Ectodermal cell (in vitro differentiated cells): ENCODE measurements around the gene CDK11A.
"Not testable (repeated sequence)": the region's sequence is repeated elsewhere in the genome, so short reads cannot be mapped to it uniquely, and the experiment has no call there.

Source experiments
- H3K27ac ChIP-seq: 2 replicates; pipeline ENCODE4 v1.7.0; 2013; ENCODE audit warnings: mild to moderate bottlenecking, low read depth, low read length; ENCODE audit not compliant: insufficient read depth, poor library complexity, severe bottlenecking
- H3K27me3 ChIP-seq: 2 replicates; pipeline ENCODE4 v1.7.0; 2013; ENCODE audit warnings: mild to moderate bottlenecking, low read length; ENCODE audit not compliant: insufficient read depth, control insufficient read depth, poor library complexity, severe bottlenecking
- H3K36me3 ChIP-seq: one replicate; pipeline ENCODE4 v1.7.0; 2013; ENCODE audit warnings: low read length; ENCODE audit not compliant: control insufficient read depth, insufficient read depth
- H3K4me1 ChIP-seq: one replicate; pipeline ENCODE4 v1.7.0; 2013; ENCODE audit warnings: low read length; ENCODE audit not compliant: control insufficient read depth, insufficient read depth
- H3K4me3 ChIP-seq: 2 replicates; pipeline ENCODE4 v1.7.0; 2013; ENCODE audit warnings: low read depth, low read length, control low read depth; ENCODE audit not compliant: insufficient read depth
- H3K9me3 ChIP-seq: 2 replicates; pipeline ENCODE4 v1.7.0; 2013; ENCODE audit warnings: mild to moderate bottlenecking, low read length, moderate library complexity; ENCODE audit not compliant: control insufficient read depth
- WGBS, 2 experiments: methylation state at CpG; one replicate each; pipeline ENCODE4 v1.1.7; 2013; ENCODE audit warnings: missing lambda C conversion rate in 2 of 2; 5-methylcytosine and 5-hydroxymethylcytosine counted together

Gene CDK11A

DNA sequence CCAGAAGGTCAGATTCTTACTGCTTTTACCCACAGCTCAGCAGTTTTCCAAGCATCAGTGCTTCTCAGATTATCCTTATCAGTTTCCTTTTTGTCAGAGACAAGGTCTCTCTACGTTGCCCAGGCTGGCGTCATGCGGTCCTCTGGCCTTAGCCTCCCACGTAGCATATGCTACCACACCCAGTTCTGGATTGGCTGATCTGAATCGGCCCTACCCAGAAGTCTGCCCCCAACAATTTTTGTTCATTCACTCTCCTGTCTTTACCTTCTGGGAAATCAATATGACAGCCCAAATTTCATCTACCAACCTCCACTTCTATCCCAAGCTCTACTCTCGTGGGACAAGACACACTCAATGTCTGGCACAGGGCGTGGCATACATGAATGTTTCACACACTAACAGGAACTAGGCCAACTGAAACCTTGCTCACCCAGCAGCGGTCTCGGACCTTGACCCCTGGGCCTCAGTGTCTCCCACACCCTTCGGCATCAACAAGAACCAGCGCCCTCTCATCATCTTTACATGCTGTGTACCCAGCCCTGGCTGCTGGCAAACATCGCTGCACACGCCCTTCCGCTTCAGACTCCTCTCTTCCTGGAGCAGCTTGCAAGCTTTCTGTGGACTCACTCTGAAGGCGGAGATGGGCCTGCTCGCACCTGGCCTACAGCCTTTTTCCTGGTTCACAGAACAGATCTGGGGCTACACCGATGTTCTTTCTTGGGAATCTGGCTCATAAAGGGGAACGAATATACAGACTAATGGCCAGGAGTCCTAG lies 8.9 kb downstream of the CDK11A start:
- H3K27ac ChIP-seq, H3K27me3 ChIP-seq, H3K4me1 ChIP-seq, H3K36me3 ChIP-seq, H3K4me3 ChIP-seq, H3K9me3 ChIP-seq: not testable (repeated sequence)
- WGBS, 2 experiments, result 93 to 96% methylated on average over 13 of the region's 18 CpGs

DNA sequence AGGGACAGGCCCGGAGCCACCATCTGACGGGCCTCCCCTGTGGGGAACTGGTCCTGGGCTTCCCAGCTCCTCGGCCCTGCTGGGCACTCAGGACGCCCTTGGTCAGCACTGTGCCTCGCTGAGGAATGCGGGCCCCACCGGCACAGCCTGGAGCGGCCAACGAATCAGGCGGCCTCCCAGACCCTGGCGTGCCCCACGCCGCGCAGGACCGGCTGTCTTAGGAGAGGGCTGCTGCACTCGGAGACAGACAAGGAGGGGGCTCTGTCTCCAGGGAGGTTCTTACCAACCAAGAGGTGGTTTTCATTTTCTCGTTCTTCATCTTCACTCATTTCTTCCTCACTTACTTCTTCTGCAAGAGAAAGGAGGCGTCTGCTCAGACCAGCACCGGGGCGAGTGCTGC lies 16.3 kb downstream of the CDK11A start:
- not testable (repeated sequence) for H3K9me3 ChIP-seq, H3K4me1 ChIP-seq, H3K27me3 ChIP-seq, H3K36me3 ChIP-seq, H3K4me3 ChIP-seq, H3K27ac ChIP-seq
- 97 to 98% methylated on average over 12 to 13 of the region's 20 CpGs for WGBS, 2 experiments

- H3K9me3 ChIP-seq, H3K4me1 ChIP-seq, H3K36me3 ChIP-seq, H3K4me3 ChIP-seq, H3K27ac ChIP-seq, H3K27me3 ChIP-seq: not testable (repeated sequence)
- WGBS, 2 experiments, result 93 to 98% methylated on average over 6 of the region's 23 CpGs
Measured at GRCh38 chr1:1707241-1707640, 16.9 kb downstream of the CDK11A start.

DNA sequence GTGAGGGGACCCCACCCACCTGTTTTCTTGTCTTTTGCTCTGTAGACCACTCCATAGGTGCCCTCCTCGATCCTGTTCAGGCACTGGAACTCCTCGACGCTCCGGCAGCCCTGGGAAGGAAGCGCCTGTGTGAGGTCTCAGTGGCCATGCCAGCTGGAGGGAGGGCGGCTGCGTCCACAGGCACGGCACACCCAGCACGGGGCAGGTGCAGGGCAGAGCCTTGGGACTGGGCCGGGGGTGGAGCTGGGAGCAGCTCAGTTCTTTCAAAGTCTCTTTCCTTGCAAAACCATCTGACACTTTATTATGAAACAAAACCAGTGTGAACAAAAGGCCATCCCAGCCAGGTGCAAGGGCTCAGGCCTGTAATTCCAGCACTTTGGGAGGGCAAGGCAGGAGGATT lies 18.5 kb downstream of the CDK11A start:
- not testable (repeated sequence) for H3K36me3 ChIP-seq, H3K4me3 ChIP-seq, H3K27ac ChIP-seq, H3K27me3 ChIP-seq, H3K4me1 ChIP-seq, H3K9me3 ChIP-seq
- no CpG with 5 or more reads among the region's 10 CpGs for WGBS, 2 experiments

GRCh38 chr1:1704284-1704957 lies 19.7 kb downstream of the CDK11A start:
- not testable (repeated sequence) for H3K4me3 ChIP-seq, H3K9me3 ChIP-seq, H3K27ac ChIP-seq, H3K36me3 ChIP-seq, H3K4me1 ChIP-seq, H3K27me3 ChIP-seq
- WGBS, 2 experiments, result 97% methylated on average over 24 of the region's 27 CpGs

DNA sequence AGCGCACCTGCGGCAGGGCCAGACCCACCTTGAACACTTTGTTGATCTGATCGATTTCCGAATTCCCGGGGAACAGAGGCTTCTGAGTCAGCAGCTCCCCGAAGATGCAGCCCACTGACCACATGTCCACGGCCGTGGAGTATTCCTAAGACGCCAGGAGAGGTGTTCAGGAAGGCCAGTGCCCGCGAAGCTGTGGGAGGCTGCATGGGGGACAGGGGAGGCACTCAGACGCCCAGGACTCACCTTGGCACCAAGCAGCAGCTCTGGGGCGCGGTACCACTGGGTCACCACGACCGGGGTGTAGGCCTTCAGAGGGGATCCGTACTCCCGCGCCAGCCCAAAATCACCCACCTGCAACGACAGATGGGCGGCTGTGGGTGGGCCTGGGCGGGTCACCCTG lies 20.4 kb downstream of the CDK11A start:
- Histone ChIP-seq H3K4me1 (no peaks in the 10 kb centered on the region), H3K27ac (no peak overlapping the region), H3K27me3 (no peaks in the 10 kb centered on the region), H3K36me3 (no peaks in the 10 kb centered on the region), H3K4me3 (no peak overlapping the region), H3K9me3 (no peaks in the 10 kb centered on the region)
- 96% methylated on average over 22 of the region's 22 CpGs for WGBS, 2 experiments

- H3K36me3 ChIP-seq, H3K4me3 ChIP-seq, H3K4me1 ChIP-seq, H3K27ac ChIP-seq, H3K27me3 ChIP-seq, H3K9me3 ChIP-seq: not testable (repeated sequence)
- WGBS, 2 experiments, result no CpG with 5 or more reads among the region's 18 CpGs
Measured at GRCh38 chr1:1702506-1702905, 21.7 kb downstream of the CDK11A start.

DNA sequence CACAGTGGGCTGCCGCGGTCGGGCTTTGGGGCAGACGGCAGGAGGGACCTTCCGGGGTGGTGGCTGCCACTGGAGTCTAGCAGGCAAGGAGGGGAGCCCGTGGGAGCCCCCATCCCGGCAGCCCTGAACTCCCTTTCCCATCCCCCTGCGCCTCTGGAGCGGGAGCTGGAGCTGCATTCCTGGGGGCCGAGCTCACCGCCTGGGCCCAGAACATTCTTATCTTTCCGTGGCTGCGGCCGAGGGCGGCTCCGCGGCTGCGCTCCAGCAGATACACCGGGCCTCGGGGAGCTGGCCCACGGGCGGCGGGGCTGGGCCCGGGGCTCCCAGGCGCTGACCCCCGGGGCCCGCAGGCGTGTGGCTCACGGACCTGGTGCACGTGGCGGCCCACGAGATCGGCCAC lies 23.6 kb downstream of the CDK11A start:
- not testable (repeated sequence) for H3K27ac ChIP-seq, H3K27me3 ChIP-seq, H3K36me3 ChIP-seq, H3K4me1 ChIP-seq, H3K9me3 ChIP-seq, H3K4me3 ChIP-seq
- no CpG with 5 or more reads among the region's 33 CpGs for WGBS, 2 experiments

- whole genome bisulfite sequencing, 2 experiments, result no CpG with 5 or more reads among the region's 45 CpGs
Measured at GRCh38 chr1:1700067-1700466, 24.1 kb downstream of the CDK11A start.

DNA sequence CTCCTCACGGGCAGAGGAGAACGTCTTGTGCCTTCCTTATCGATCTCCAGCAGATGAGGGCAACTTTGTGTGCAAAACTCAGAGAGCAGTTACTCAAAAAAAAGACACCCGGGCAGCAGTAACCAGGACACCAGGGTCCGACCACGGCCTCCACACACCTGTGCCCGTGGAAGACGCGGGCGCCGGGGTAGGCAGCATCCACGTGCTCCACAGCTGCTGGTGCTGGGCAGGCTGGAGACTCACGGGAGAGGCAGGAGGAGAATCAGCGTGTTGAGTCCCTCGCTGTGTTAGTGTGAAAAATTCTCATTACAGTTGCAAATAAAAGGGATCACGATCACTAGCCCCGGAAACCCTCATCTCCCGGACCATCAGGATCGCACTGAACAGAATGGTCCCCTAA lies 25.1 kb downstream of the CDK11A start:
- not testable (repeated sequence) for H3K4me1 ChIP-seq

More at GRCh38 chr1:1700067-1700466, 24.1 kb downstream of the CDK11A start:
- H3K9me3 ChIP-seq, H3K4me3 ChIP-seq, H3K4me1 ChIP-seq, H3K27me3 ChIP-seq, H3K27ac ChIP-seq, H3K36me3 ChIP-seq: not testable (repeated sequence)

More for the DNA sequence above, 25.1 kb downstream of the CDK11A start:
- H3K27me3 ChIP-seq, H3K4me3 ChIP-seq, H3K9me3 ChIP-seq, H3K36me3 ChIP-seq, H3K27ac ChIP-seq: not testable (repeated sequence)
- WGBS, 2 experiments, result 93 to 100% methylated on average over 3 to 6 of the region's 19 CpGs
